IMR-90 (cell line): Measurements from ENCODE around the gene PRR5L. TPM values are rescaled to one million over a fixed set of nuclear protein-coding genes. Genes with fewer than 3 reads are reported as not detected.

Experiments used
- ATAC-seq: fragments of 200-7000 bp; cut with Tn5 transposase; 2 replicates; pipeline ENCODE4 v1.9.1; 2020; ENCODE audit warnings: low read depth, mild to moderate bottlenecking, moderate library complexity
- BruUV-seq: library from RNA; stranded (reverse); fragments of 400-500 nt; replicated peaks from 2 replicates; lab custom pipeline; 2021; lab: Mats Ljungman, UMichigan
- CTCF ChIA-PET: fragments of 300-600 bp; formaldehyde crosslinking; extraction: SDS; loops from one replicate; lab custom pipeline; 2021; ENCODE audit warnings: antibody characterized with exemption; lab: Yijun Ruan, JAX
- POLR2A ChIA-PET: fragments of 300-600 bp; sonication (Branson Sonifier 250); formaldehyde crosslinking; loops from one replicate; lab custom pipeline; 2022; ENCODE audit warnings: antibody characterized with exemption; ENCODE audit not compliant: unreplicated experiment; lab: Charles Lee
- DNase-seq: peaks from one replicate; pipeline ENCODE4 v3.0.0; 2013
- H2AFZ ChIP-seq: replicated peaks from 2 replicates; pipeline ENCODE3; 2013; ENCODE audit warnings: low read length, mild to moderate bottlenecking; ENCODE audit not compliant: poor library complexity
- H2AK5ac ChIP-seq: 2 replicates; pipeline ENCODE4 v1.6.1; 2013; ENCODE audit warnings: low read depth, low read length, inconsistent platforms
- H2AK9ac ChIP-seq: replicated peaks from 2 replicates; pipeline ENCODE3; 2013; ENCODE audit warnings: mild to moderate bottlenecking, low read depth, low read length, moderate library complexity; ENCODE audit not compliant: poor library complexity
- H2BK120ac ChIP-seq: 2 replicates; pipeline ENCODE4 v1.6.1; 2013; ENCODE audit warnings: low read depth, low read length, inconsistent platforms
- H2BK15ac ChIP-seq: 3 replicates; pipeline ENCODE4 v1.6.1; 2013; ENCODE audit warnings: low read depth, low read length, inconsistent platforms
- H2BK20ac ChIP-seq: 2 replicates; pipeline ENCODE4 v1.6.1; 2013; ENCODE audit warnings: low read depth, mild to moderate bottlenecking, inconsistent platforms, low read length, moderate library complexity
- H2BK5ac ChIP-seq: 2 replicates; pipeline ENCODE4 v1.6.1; 2013; ENCODE audit warnings: mild to moderate bottlenecking, low read depth, low read length, inconsistent platforms; ENCODE audit not compliant: poor library complexity, severe bottlenecking
- H3K14ac ChIP-seq: replicated peaks from 2 replicates; pipeline ENCODE4 v1.6.1; 2013; ENCODE audit warnings: low read depth, low read length, inconsistent platforms
- H3K18ac ChIP-seq: 2 replicates; pipeline ENCODE4 v1.6.1; 2013; ENCODE audit warnings: low read depth, low read length, control low read depth
- H3K23ac ChIP-seq: 2 replicates; pipeline ENCODE4 v1.6.1; 2013; ENCODE audit warnings: low read depth, low read length, inconsistent platforms
- H3K27ac ChIP-seq: 2 replicates; pipeline ENCODE4 v1.5.1; 2013; ENCODE audit warnings: mild to moderate bottlenecking, control low read depth, low read length; ENCODE audit not compliant: insufficient read depth
- H3K27me3 ChIP-seq: 2 replicates; pipeline ENCODE4 v1.6.1; 2013; ENCODE audit warnings: low read length; ENCODE audit not compliant: control insufficient read depth, insufficient read depth
- H3K36me3 ChIP-seq: 2 replicates; pipeline ENCODE4 v1.6.1; 2013; ENCODE audit warnings: low read length, mixed read lengths; ENCODE audit not compliant: control insufficient read depth, insufficient read depth
- H3K4ac ChIP-seq: 2 replicates; pipeline ENCODE4 v1.6.1; 2013; ENCODE audit warnings: low read depth, low read length, inconsistent platforms
- H3K4me1 ChIP-seq: 2 replicates; pipeline ENCODE4 v1.6.1; 2013; ENCODE audit warnings: low read length, mixed read lengths; ENCODE audit not compliant: control insufficient read depth, insufficient read depth
- H3K4me2 ChIP-seq: 2 replicates; pipeline ENCODE4 v1.6.1; 2013; ENCODE audit warnings: low read depth, mild to moderate bottlenecking, control low read depth, low read length, moderate library complexity
- H3K4me3 ChIP-seq: 2 replicates; pipeline ENCODE4 v1.5.1; 2013; ENCODE audit warnings: low read depth, mild to moderate bottlenecking, control low read depth, low read length, moderate library complexity; ENCODE audit not compliant: insufficient read depth
- H3K56ac ChIP-seq: 2 replicates; pipeline ENCODE4 v1.6.1; 2013; ENCODE audit warnings: low read length, inconsistent platforms; ENCODE audit not compliant: insufficient read depth; ENCODE audit errors: extremely low read depth
- H3K79me1 ChIP-seq, 2 experiments: 2 replicates each; pipeline ENCODE4 v1.6.1; 2013; ENCODE audit warnings: low read length in 2 of 2, inconsistent platforms in 1 of 2, low read depth in 1 of 2
- H3K9ac ChIP-seq: 2 replicates; pipeline ENCODE4 v1.6.1; 2013; ENCODE audit warnings: low read depth, low read length, control low read depth
- H3K9me1 ChIP-seq: 2 replicates; pipeline ENCODE4 v1.6.1; 2013; ENCODE audit warnings: low read length, inconsistent platforms; ENCODE audit not compliant: insufficient read depth
- H3K9me3 ChIP-seq: 2 replicates; pipeline ENCODE4 v1.6.1; 2013; ENCODE audit warnings: low read length; ENCODE audit not compliant: control insufficient read depth, insufficient read depth
- H4K20me1 ChIP-seq: 2 replicates; pipeline ENCODE4 v1.6.1; 2013; ENCODE audit warnings: low read length, inconsistent platforms; ENCODE audit not compliant: insufficient read depth
- H4K5ac ChIP-seq: 2 replicates; pipeline ENCODE4 v1.6.1; 2013; ENCODE audit warnings: mild to moderate bottlenecking, low read depth, low read length, control low read depth
- H4K8ac ChIP-seq, 2 experiments: 2 replicates each; pipeline ENCODE4 v1.6.1; 2013; ENCODE audit warnings: low read depth in 2 of 2, low read length in 2 of 2, control low read depth in 1 of 2, inconsistent platforms in 1 of 2
- H4K91ac ChIP-seq: 2 replicates; pipeline ENCODE4 v1.6.1; 2013; ENCODE audit warnings: low read depth, low read length, inconsistent platforms; ENCODE audit not compliant: insufficient read depth
- BHLHE40 ChIP-seq: fragments of 150-350 bp; IDR thresholded peaks from 2 replicates; pipeline ENCODE4 v1.6.1; 2016; ENCODE audit warnings: mild to moderate bottlenecking, low read depth, low read length
- CEBPB ChIP-seq: IDR thresholded peaks from 2 replicates; pipeline ENCODE4 v1.6.1; 2012; ENCODE audit warnings: low read depth, low read length, improper control_type of control experiment
- CHD1 ChIP-seq: IDR thresholded peaks from 2 replicates; pipeline ENCODE4 v1.6.1; 2012; ENCODE audit warnings: low read depth, low read length, improper control_type of control experiment
- MXI1 ChIP-seq: IDR thresholded peaks from 2 replicates; pipeline ENCODE4 v1.6.1; 2012; ENCODE audit warnings: low read depth, mild to moderate bottlenecking, low read length, moderate library complexity, borderline replicate concordance
- RCOR1 ChIP-seq: IDR thresholded peaks from 2 replicates; pipeline ENCODE4 v1.6.1; 2012; ENCODE audit warnings: mild to moderate bottlenecking, low read length, improper control_type of control experiment; ENCODE audit not compliant: insufficient replicate concordance
- RFX5 ChIP-seq: IDR thresholded peaks from 2 replicates; pipeline ENCODE4 v1.8.0; 2012; ENCODE audit warnings: low read depth, mild to moderate bottlenecking, low read length, moderate library complexity
- dilution Hi-C: fragments of 300-500 bp; cut with HindIII; formaldehyde crosslinking; loops from one replicate; pipeline ENCODE4 v1.14.3; 2018; ENCODE audit warnings: low sequenced_read_pairs; ENCODE audit not compliant: unreplicated experiment
- in situ Hi-C: fragments of 300-500 bp; cut with MboI; formaldehyde crosslinking; loops from 3 replicates; pipeline ENCODE4 v1.14.3; 2019; ENCODE audit warnings: low sequenced_read_pairs, inconsistent platforms, mixed read lengths
- intact Hi-C: fragments of 100-400 bp; cut with micrococcal nuclease; formaldehyde crosslinking; loops from 2 replicates; pipeline ENCODE4 v1.10.0; 2022
- polyA plus RNA-seq, 3 experiments: library from polyadenylated mRNA; depleted of rRNA; stranded (reverse); fragments of >200 nt; gene quantifications; 2 replicates each; pipeline ENCODE4 v1.2.3, GENCODE V29; 2012; ENCODE audit warnings: low replicate concordance in 1 of 3
- total RNA-seq: library from RNA; depleted of rRNA; stranded (reverse); fragments of >200 nt; gene quantifications from 2 replicates; pipeline ENCODE4 v1.2.3, GENCODE V29; 2012
- TF ChIP-seq, protein P1 (sequence below): fragments of 150-350 bp; IDR thresholded peaks from 2 replicates; pipeline ENCODE4 v1.6.1; 2017; ENCODE audit warnings: mild to moderate bottlenecking, antibody characterized with exemption, low read length, low read depth
- TF ChIP-seq, protein P2 (sequence below): conservative IDR thresholded peaks from 2 replicates; pipeline ENCODE4 v1.5.1; 2012; ENCODE audit warnings: mild to moderate bottlenecking, low read depth, low read length, improper control_type of control experiment
- TF ChIP-seq, protein P3 (sequence below): fragments of 150-350 bp; IDR thresholded peaks from 2 replicates; pipeline ENCODE4 v1.6.1; 2016; ENCODE audit warnings: low read depth, mild to moderate bottlenecking, low read length, moderate library complexity, borderline replicate concordance

PRR5L gene
- total and polyA plus RNA-seq, 2 of the 4 experiments (the other 2 are of a cell fraction) = 2.9 to 3.6 TPM

DNA sequence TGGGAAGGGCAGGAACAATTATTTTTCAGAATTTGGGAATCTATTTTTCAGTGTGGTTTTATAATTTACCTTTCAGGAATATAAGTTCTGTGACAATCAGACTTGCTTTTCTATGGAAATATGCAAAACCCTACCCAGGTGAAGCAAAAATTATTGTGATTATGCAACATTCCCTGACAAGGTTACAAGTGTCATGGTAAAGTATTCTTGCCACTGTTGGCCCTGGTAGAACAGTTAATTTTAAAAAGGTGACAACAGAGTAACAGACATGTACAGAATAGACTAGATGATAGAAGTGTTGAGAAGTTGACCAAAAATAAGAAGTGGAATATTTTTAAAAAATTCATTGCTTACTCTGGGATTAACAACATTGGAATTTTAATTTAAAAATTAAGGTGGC, 184.7 kb downstream of the PRR5L start:
- Histone ChIP-seq H4K5ac (no peak overlapping the region), H3K23ac (no peak overlapping the region), H4K91ac (no peak overlapping the region), H3K79me1 (peaks cover 3 to 7% of the 10 kb centered on the region in 2 experiments; a peak in 2 of 4 replicates), H2AK9ac (no peak overlapping the region), H3K4me3 (no peak overlapping the region), H3K9me3 (no peaks in the 10 kb centered on the region), H2BK15ac (no peak overlapping the region), H3K27me3 (no peaks in the 10 kb centered on the region), H3K9me1 (no peaks in the 10 kb centered on the region), H3K4me2 (no peak overlapping the region), H3K56ac (no peak overlapping the region), H2AK5ac (no peak overlapping the region), H2AFZ (no peak overlapping the region), H3K14ac (no peak overlapping the region), H3K4me1 (no peaks in the 10 kb centered on the region), H4K20me1 (no peaks in the 10 kb centered on the region), H3K27ac (no peak overlapping the region), H3K18ac (no peak overlapping the region), H3K36me3 (peaks cover 10% of the 10 kb centered on the region), H2BK20ac (no peak overlapping the region), H2BK120ac (no peak overlapping the region), H3K4ac (no peak overlapping the region), H3K9ac (no peak overlapping the region), H2BK5ac (no peak overlapping the region), H4K8ac (no peak overlapping the region)
- no TSS peak for BruUV-seq
- intact Hi-C loops = no loop called here
- CTCF ChIA-PET = interaction anchor here (5.3 kb wide), 1 partner anchor 188 kb away, joined by 66 read pairs; the partner anchor contains the start of gene PRR5L
- TF ChIP-seq CEBPB (peak; percentile 57), BHLHE40 (no peak), RFX5 (no peak), RCOR1 (no peak), CHD1 (no peak), MXI1 (no peak)
- TF ChIP-seq, protein P1, sequence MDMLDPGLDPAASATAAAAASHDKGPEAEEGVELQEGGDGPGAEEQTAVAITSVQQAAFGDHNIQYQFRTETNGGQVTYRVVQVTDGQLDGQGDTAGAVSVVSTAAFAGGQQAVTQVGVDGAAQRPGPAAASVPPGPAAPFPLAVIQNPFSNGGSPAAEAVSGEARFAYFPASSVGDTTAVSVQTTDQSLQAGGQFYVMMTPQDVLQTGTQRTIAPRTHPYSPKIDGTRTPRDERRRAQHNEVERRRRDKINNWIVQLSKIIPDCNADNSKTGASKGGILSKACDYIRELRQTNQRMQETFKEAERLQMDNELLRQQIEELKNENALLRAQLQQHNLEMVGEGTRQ = no peak
- TF ChIP-seq, protein P2, sequence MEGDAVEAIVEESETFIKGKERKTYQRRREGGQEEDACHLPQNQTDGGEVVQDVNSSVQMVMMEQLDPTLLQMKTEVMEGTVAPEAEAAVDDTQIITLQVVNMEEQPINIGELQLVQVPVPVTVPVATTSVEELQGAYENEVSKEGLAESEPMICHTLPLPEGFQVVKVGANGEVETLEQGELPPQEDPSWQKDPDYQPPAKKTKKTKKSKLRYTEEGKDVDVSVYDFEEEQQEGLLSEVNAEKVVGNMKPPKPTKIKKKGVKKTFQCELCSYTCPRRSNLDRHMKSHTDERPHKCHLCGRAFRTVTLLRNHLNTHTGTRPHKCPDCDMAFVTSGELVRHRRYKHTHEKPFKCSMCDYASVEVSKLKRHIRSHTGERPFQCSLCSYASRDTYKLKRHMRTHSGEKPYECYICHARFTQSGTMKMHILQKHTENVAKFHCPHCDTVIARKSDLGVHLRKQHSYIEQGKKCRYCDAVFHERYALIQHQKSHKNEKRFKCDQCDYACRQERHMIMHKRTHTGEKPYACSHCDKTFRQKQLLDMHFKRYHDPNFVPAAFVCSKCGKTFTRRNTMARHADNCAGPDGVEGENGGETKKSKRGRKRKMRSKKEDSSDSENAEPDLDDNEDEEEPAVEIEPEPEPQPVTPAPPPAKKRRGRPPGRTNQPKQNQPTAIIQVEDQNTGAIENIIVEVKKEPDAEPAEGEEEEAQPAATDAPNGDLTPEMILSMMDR = no peak
- TF ChIP-seq, protein P3, sequence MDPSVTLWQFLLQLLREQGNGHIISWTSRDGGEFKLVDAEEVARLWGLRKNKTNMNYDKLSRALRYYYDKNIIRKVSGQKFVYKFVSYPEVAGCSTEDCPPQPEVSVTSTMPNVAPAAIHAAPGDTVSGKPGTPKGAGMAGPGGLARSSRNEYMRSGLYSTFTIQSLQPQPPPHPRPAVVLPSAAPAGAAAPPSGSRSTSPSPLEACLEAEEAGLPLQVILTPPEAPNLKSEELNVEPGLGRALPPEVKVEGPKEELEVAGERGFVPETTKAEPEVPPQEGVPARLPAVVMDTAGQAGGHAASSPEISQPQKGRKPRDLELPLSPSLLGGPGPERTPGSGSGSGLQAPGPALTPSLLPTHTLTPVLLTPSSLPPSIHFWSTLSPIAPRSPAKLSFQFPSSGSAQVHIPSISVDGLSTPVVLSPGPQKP = no peak
- DNase-seq (no peak), ATAC-seq (no peak)
- in situ Hi-C loops = loop anchor here (10.0 to 25.0 kb wide), 2 partner anchors 669 to 746 kb away; no protein-coding TSS in a partner anchor
- dilution Hi-C loops = loop anchor here (10.0 kb wide), 1 partner anchor 186 kb away; the partner anchor contains the start of gene PRR5L
- POLR2A ChIA-PET = no interaction called here
